ENCODE measurements around the gene AMHR2. TPM values are rescaled to one million over a fixed set of nuclear protein-coding genes. Genes with fewer than 3 reads are reported as not detected.

Gene AMHR2
- total RNA-seq, 1 experiment from 2014 or later = not detected

GRCh38 chr12:53427905-53428594 lies 4.4 kb downstream of the AMHR2 start:
- Histone ChIP-seq H2BK5ac (ENCODE audit: insufficient read length, low read length) (no peak overlapping the region), H3K9me3 (ENCODE audit: control insufficient read depth, low read depth, low read length) (no peaks in the 10 kb centered on the region), H3K79me1 (ENCODE audit: insufficient read depth, low read depth, low read length, poor library complexity, severe bottlenecking) (no peaks in the 10 kb centered on the region), H3K27me3 (ENCODE audit: insufficient read depth, low read length) (no peaks in the 10 kb centered on the region), H3K27ac (ENCODE audit: insufficient read length, low read depth, low read length) (no peak overlapping the region), H3K56ac (ENCODE audit: insufficient read length, low read depth, low read length) (no peak overlapping the region), H3K14ac (ENCODE audit: insufficient read depth, low read length) (no peak overlapping the region), H3K23me2 (ENCODE audit: insufficient read length, low read depth, low read length, poor library complexity, severe bottlenecking) (no peaks in the 10 kb centered on the region), H3K23ac (ENCODE audit: insufficient read length, low read depth, low read length) (no peak overlapping the region), H3K4me2 (ENCODE audit: insufficient read depth, insufficient read length, low read length) (no peak overlapping the region), H2BK15ac (ENCODE audit: low read depth, low read length) (no peak overlapping the region), H4K5ac (ENCODE audit: insufficient read length, low read depth, low read length) (no peak overlapping the region), H2BK20ac (ENCODE audit: low read depth, low read length, poor library complexity, severe bottlenecking) (no peak overlapping the region), H2AFZ (ENCODE audit: low read length) (no peak overlapping the region), H3K18ac (ENCODE audit: insufficient read length, low read depth, low read length) (no peak overlapping the region), H3K79me2 (ENCODE audit: insufficient read depth, low read length) (no peaks in the 10 kb centered on the region), H2BK12ac (ENCODE audit: insufficient read length, low read depth, low read length) (no peak overlapping the region), H3K4ac (ENCODE audit: low read depth, low read length) (no peak overlapping the region), H2BK120ac (ENCODE audit: low read depth, low read length, poor library complexity, severe bottlenecking) (no peak overlapping the region), H3K4me1 (ENCODE audit: insufficient read depth, low read length) (no peaks in the 10 kb centered on the region), H2AK5ac (ENCODE audit: insufficient read length, low read length) (no peak overlapping the region), H4K20me1 (ENCODE audit: control insufficient read depth, insufficient read depth, insufficient read length) (no peaks in the 10 kb centered on the region), H4K91ac (ENCODE audit: insufficient read length, low read depth, low read length) (no peak overlapping the region), H3T11ph (ENCODE audit: low read length) (no peak overlapping the region), H3K9ac (ENCODE audit: extremely low read depth, insufficient read length, low read length) (no peak overlapping the region), H4K8ac (replicated peaks; ENCODE audit: insufficient read length, low read depth, low read length) (no peak overlapping the region)
- TF ChIP-seq CTCF (conservative IDR thresholded peaks at IDR 0.05) = no peak
- no peak for DNase-seq
- Mint-ChIP-seq H3K9me3 (no peaks in the 10 kb centered on the region), H3K4me1 (peaks cover 2 to 17% of the 10 kb centered on the region in 2 experiments; a peak in 2 of 4 replicates), H3K27ac (no peak overlapping the region), H3K4me3 (no peak overlapping the region), H3K27me3 (ENCODE audit: low read depth) (peaks cover 3% of the 10 kb centered on the region), H3K36me3 (ENCODE audit: insufficient read depth in 1 of 3, low read depth in 3 of 3) (no peaks in the 10 kb centered on the region)
- WGBS (ENCODE audit: extremely low coverage, insufficient read length, low lambda C conversion rate) = no CpG with 5 or more reads among the region's 7 CpGs
